BE2C (cell line): ENCODE results near the gene CFAP46.

Source experiments
- DNase-seq: peaks from one replicate; pipeline ENCODE4 v3.0.0-alpha.2; 2020
- H3K27me3 ChIP-seq: fragments of 250-450 bp; sonication (Bioruptor Pico); 2 replicates; pipeline ENCODE4 v1.5.1; 2020; ENCODE audit warnings: mild to moderate bottlenecking
- H3K36me3 ChIP-seq: fragments of 250-450 bp; sonication (Bioruptor Pico); 2 replicates; pipeline ENCODE4 v1.5.1; 2020; ENCODE audit warnings: mild to moderate bottlenecking
- H3K4me1 ChIP-seq: fragments of 250-450 bp; sonication (Bioruptor Pico); 2 replicates; pipeline ENCODE4 v1.5.1; 2020
- H3K4me3 ChIP-seq: 2 replicates; pipeline ENCODE4 v1.5.1; 2011; ENCODE audit warnings: low read depth, low read length
- H3K9me3 ChIP-seq: fragments of 250-450 bp; sonication (Bioruptor Pico); 2 replicates; pipeline ENCODE4 v1.5.1; 2020
- CTCF ChIP-seq: IDR thresholded peaks from 2 replicates; pipeline ENCODE4 v1.5.1; 2012; ENCODE audit warnings: mild to moderate bottlenecking, low read depth, low read length

CFAP46 gene

GRCh38 chr10:132783940-132784865 is 158.2 kb downstream of the CFAP46 start:
- Histone ChIP-seq H3K27me3 (peaks cover 41% of the 10 kb centered on the region), H3K36me3 (no peaks in the 10 kb centered on the region), H3K4me1 (no peaks in the 10 kb centered on the region), H3K9me3 (peaks cover 7% of the 10 kb centered on the region), H3K4me3 (no peak overlapping the region)
- TF ChIP-seq CTCF: no peak
- DNase-seq: no peak

- Histone ChIP-seq H3K27me3 (peaks cover 32% of the 10 kb centered on the region), H3K9me3 (peaks cover 7% of the 10 kb centered on the region), H3K36me3 (no peaks in the 10 kb centered on the region), H3K4me3 (no peak overlapping the region), H3K4me1 (no peaks in the 10 kb centered on the region)
- no peak for DNase-seq
- TF ChIP-seq CTCF: no peak
Observed at GRCh38 chr10:132783165-132783939, 159.0 kb downstream of the CFAP46 start.

GRCh38 chr10:132781556-132781955 is 160.8 kb downstream of the CFAP46 start:
- H3K36me3 ChIP-seq: no peaks in the 10 kb centered on the region
- H3K27me3 ChIP-seq: peaks cover 16% of the 10 kb centered on the region
- no peak for TF ChIP-seq CTCF
- H3K4me3 ChIP-seq: no peak overlapping the region
- DNase-seq: no peak
- no peaks in the 10 kb centered on the region for H3K4me1 ChIP-seq
- peaks cover 7% of the 10 kb centered on the region for H3K9me3 ChIP-seq

GRCh38 chr10:132780356-132780755 is 162.0 kb downstream of the CFAP46 start:
- Histone ChIP-seq H3K27me3 (peaks cover 12% of the 10 kb centered on the region; the same call in 1 of the 2 replicates), H3K4me3 (no peak overlapping the region), H3K4me1 (no peaks in the 10 kb centered on the region), H3K36me3 (no peaks in the 10 kb centered on the region), H3K9me3 (peaks cover 4% of the 10 kb centered on the region; the same call in 1 of the 2 replicates)
- TF ChIP-seq CTCF: no peak
- DNase-seq: no peak

GRCh38 chr10:132779549-132780294 is 162.6 kb downstream of the CFAP46 start:
- Histone ChIP-seq H3K4me1 (no peaks in the 10 kb centered on the region), H3K4me3 (no peak overlapping the region), H3K36me3 (no peaks in the 10 kb centered on the region), H3K27me3 (peaks cover 7% of the 10 kb centered on the region; the same call in 1 of the 2 replicates), H3K9me3 (no peaks in the 10 kb centered on the region)
- no peak for DNase-seq
- no peak for TF ChIP-seq CTCF
